Body of pancreas (tissue), 4 donors: ENCODE results near the gene SEMA4D. TPM values are rescaled to one million over a fixed set of nuclear protein-coding genes. Genes with fewer than 3 reads are reported as not detected.
"Not testable (repeated sequence)": the region's sequence is repeated elsewhere in the genome, so short reads cannot be mapped to it uniquely, and the experiment has no call there.

Source experiments
- ATAC-seq: fragments of 150-250 bp; one replicate; pipeline ENCODE4 v1.9.1; 2016
- DNase-seq, 4 donors: peaks; one replicate each; pipeline ENCODE4 v3.0.0-alpha.2; 2019
- H3K27ac ChIP-seq, 4 donors: fragments of 200-600 bp; sonication (generic); 1 replicate in 3 of 4; 2 replicates in 1 of 4; pipeline versions ENCODE4 v1.5.1 to v1.6.1; 2016 to 2019; ENCODE audit warnings: mild to moderate bottlenecking in 1 of 4, mixed read lengths in 1 of 4, moderate library complexity in 1 of 4
- H3K27me3 ChIP-seq, 2 donors: fragments of 200-600 bp; sonication (generic); one replicate each; pipeline ENCODE4 v1.6.0; 2016; ENCODE audit warnings: mild to moderate bottlenecking in 1 of 2
- H3K36me3 ChIP-seq, 2 donors: fragments of 200-600 bp; sonication (generic); replicated peaks in 1 of 2; 2 replicates each; pipeline ENCODE4 v1.5.1; 2016; ENCODE audit warnings: low read depth in 2 of 2; ENCODE audit not compliant: insufficient read depth in 1 of 2
- H3K4me1 ChIP-seq: fragments of 200-600 bp; sonication (generic); one replicate; pipeline ENCODE4 v1.6.0; 2016
- H3K4me3 ChIP-seq, 2 donors: fragments of 200-600 bp; sonication (generic); 1 replicate in 1 of 2; 2 replicates in 1 of 2; pipeline ENCODE4 v1.5.1; 2016 to 2019
- H3K9me3 ChIP-seq, 3 donors: fragments of 200-600 bp; sonication (generic); 1 replicate in 2 of 3; 2 replicates in 1 of 3; pipeline ENCODE4 v1.5.1; 2016
- CTCF ChIP-seq, 7 experiments: fragments of 450-650 bp in 4 of 7; fragments of 200-600 bp in 3 of 7; sonication (generic) in 3 of 7; IDR thresholded peaks; one replicate each; pipeline ENCODE4 v1.5.1; 2016 to 2019; ENCODE audit warnings: antibody characterized with exemption in 7 of 7
- POLR2A ChIP-seq, 3 donors: fragments of 450-650 bp; IDR thresholded peaks; one replicate each; pipeline ENCODE4 v1.6.1; 2016; ENCODE audit warnings: antibody characterized with exemption in 3 of 3, mild to moderate bottlenecking in 2 of 3
- WGBS, 2 donors: methylation state at CpG; one replicate each; pipeline ENCODE4 v1.1.5; 2017; 5-methylcytosine and 5-hydroxymethylcytosine counted together
- intact Hi-C: fragments of 100-400 bp; cut with DNase I; formaldehyde crosslinking; loops from one replicate; pipeline ENCODE4 v1.15.1; 2023
- total RNA-seq, 2 donors: library from RNA; depleted of rRNA; stranded (reverse); fragments of >200 nt; gene quantifications; one replicate each; pipeline ENCODE4 v1.1.0, GENCODE V29; 2016

The SEMA4D gene
- total RNA-seq, 2 donors from 2014 or later = 15.6 to 18.1 TPM

- Histone ChIP-seq H3K4me3 (no peak overlapping the region), H3K4me1 (peaks cover 12% of the 10 kb centered on the region), H3K36me3 (no peaks in the 10 kb centered on the region), H3K27ac (no peak overlapping the region), H3K9me3 (no peaks in the 10 kb centered on the region), H3K27me3 (no peaks in the 10 kb centered on the region)
- 84 to 90% methylated on average over 7 of the region's 7 CpGs for WGBS, 2 donors
- TF ChIP-seq POLR2A (IDR thresholded peaks at IDR 0.05) (no peak), CTCF (IDR thresholded peaks at IDR 0.05) (no peak)
- ATAC-seq (no peak), DNase-seq (no peak)
- intact Hi-C loops = no loop called here
Observed at GRCh38 chr9:89473762-89474469, 24.0 kb downstream of the SEMA4D start.

GRCh38 chr9:89471796-89472320 lies 26.1 kb downstream of the SEMA4D start:
- intact Hi-C loops, H3K36me3 ChIP-seq, DNase-seq, ATAC-seq, H3K27me3 ChIP-seq, H3K9me3 ChIP-seq, H3K4me1 ChIP-seq, H3K27ac ChIP-seq, H3K4me3 ChIP-seq: not testable (repeated sequence)
- WGBS, 2 donors = 89 to 96% methylated on average over 6 of the region's 6 CpGs

- TF ChIP-seq CTCF (IDR thresholded peaks at IDR 0.05) = no peak
- no peak for TF ChIP-seq POLR2A (IDR thresholded peaks at IDR 0.05)
- no peak overlapping the region for H3K4me3 ChIP-seq
- DNase-seq (no peak), ATAC-seq (no peak)
- H3K9me3 ChIP-seq = no peaks in the 10 kb centered on the region
- 75 to 77% methylated on average over 3 of the region's 3 CpGs for WGBS, 2 donors
- H3K27me3 ChIP-seq = no peaks in the 10 kb centered on the region
- H3K4me1 ChIP-seq = no peaks in the 10 kb centered on the region
- no peak overlapping the region for H3K27ac ChIP-seq
- intact Hi-C loops = no loop called here
- H3K36me3 ChIP-seq = no peaks in the 10 kb centered on the region
Observed at GRCh38 chr9:89471390-89471789, 26.5 kb downstream of the SEMA4D start.

GRCh38 chr9:89470224-89470839 lies 27.6 kb downstream of the SEMA4D start:
- Histone ChIP-seq H3K4me3 (no peak overlapping the region), H3K9me3 (no peaks in the 10 kb centered on the region), H3K4me1 (no peaks in the 10 kb centered on the region), H3K36me3 (no peaks in the 10 kb centered on the region), H3K27ac (no peak overlapping the region), H3K27me3 (no peaks in the 10 kb centered on the region)
- 58 to 72% methylated on average over 6 of the region's 6 CpGs for WGBS, 2 donors
- no peak for ATAC-seq
- DNase-seq = no peak
- TF ChIP-seq CTCF (IDR thresholded peaks at IDR 0.05) (no peak), POLR2A (IDR thresholded peaks at IDR 0.05) (no peak)
- intact Hi-C loops = no loop called here

- Histone ChIP-seq H3K4me3 (no peak overlapping the region), H3K4me1 (no peaks in the 10 kb centered on the region), H3K27me3 (no peaks in the 10 kb centered on the region), H3K36me3 (no peaks in the 10 kb centered on the region), H3K27ac (no peak overlapping the region), H3K9me3 (no peaks in the 10 kb centered on the region)
- WGBS, 2 donors = 38 to 52% methylated on average over 1 of the region's 1 CpG
- DNase-seq (no peak), ATAC-seq (no peak)
- no peak for TF ChIP-seq CTCF (IDR thresholded peaks at IDR 0.05)
- TF ChIP-seq POLR2A (IDR thresholded peaks at IDR 0.05) = no peak
- intact Hi-C loops = no loop called here
Observed at GRCh38 chr9:89469003-89469402, 28.9 kb downstream of the SEMA4D start.
